ENCODE measurements around the gene BICD2. TPM values are rescaled to one million over a fixed set of nuclear protein-coding genes. Genes with fewer than 3 reads are reported as not detected.

Gene BICD2
- total RNA-seq, 1 experiment from 2014 or later, result 25.6 TPM

GRCh38 chr9:92706218-92706940 is 58.3 kb downstream of the BICD2 start:
- Histone ChIP-seq H3K9ac (ENCODE audit: low read length) (no peak overlapping the region), H3K79me2 (ENCODE audit: low read length) (peaks cover 14% of the 10 kb centered on the region), H2AFZ (ENCODE audit: low read length) (no peak overlapping the region), H3K36me3 (ENCODE audit: insufficient read depth, low read length) (peaks cover 8% of the 10 kb centered on the region; the same call in 1 of the 2 replicates), H3K4me1 (ENCODE audit: low read length) (peaks cover 18% of the 10 kb centered on the region), H3K9me2 (replicated peaks; ENCODE audit: insufficient read depth, low read length) (no peaks in the 10 kb centered on the region), H3K27ac (ENCODE audit: low read length) (no peak overlapping the region), H3K27me3 (ENCODE audit: low read length) (no peaks in the 10 kb centered on the region), H4K20me1 (ENCODE audit: insufficient read depth, low read depth, low read length) (no peaks in the 10 kb centered on the region), H3K4me2 (ENCODE audit: low read depth, low read length, poor library complexity, severe bottlenecking) (no peak overlapping the region), H3K4me3 (ENCODE audit: low read length) (no peak overlapping the region), H3K9me3 (ENCODE audit: low read length) (no peaks in the 10 kb centered on the region)
- DNase-seq, result peak; percentile 88

- Histone ChIP-seq H3K27me3 (ENCODE audit: low read length) (no peaks in the 10 kb centered on the region), H4K20me1 (ENCODE audit: insufficient read depth, low read depth, low read length) (no peaks in the 10 kb centered on the region), H3K4me1 (ENCODE audit: low read length) (peaks cover 5% of the 10 kb centered on the region), H3K4me2 (ENCODE audit: low read depth, low read length, poor library complexity, severe bottlenecking) (no peak overlapping the region), H3K4me3 (ENCODE audit: low read length) (no peak overlapping the region), H3K9ac (ENCODE audit: low read length) (no peak overlapping the region), H3K27ac (ENCODE audit: low read length) (no peak overlapping the region), H3K79me2 (ENCODE audit: low read length) (peaks cover 10% of the 10 kb centered on the region; the same call in 1 of the 2 replicates), H3K9me2 (replicated peaks; ENCODE audit: insufficient read depth, low read length) (no peaks in the 10 kb centered on the region), H2AFZ (ENCODE audit: low read length) (no peak overlapping the region), H3K9me3 (ENCODE audit: low read length) (no peaks in the 10 kb centered on the region), H3K36me3 (ENCODE audit: insufficient read depth, low read length) (peaks cover 6% of the 10 kb centered on the region)
- no peak for DNase-seq
Observed at GRCh38 chr9:92704528-92704927, 60.1 kb downstream of the BICD2 start.

GRCh38 chr9:92696619-92697018 is 68.0 kb downstream of the BICD2 start:
- no peak overlapping the region for H3K4me3 ChIP-seq (ENCODE audit: low read length)
- peaks cover 3% of the 10 kb centered on the region for H3K9me3 ChIP-seq (ENCODE audit: low read length)
- H3K9ac ChIP-seq (ENCODE audit: low read length), result no peak overlapping the region
- peaks cover 2% of the 10 kb centered on the region; the same call in 1 of the 2 replicates for H3K36me3 ChIP-seq (ENCODE audit: insufficient read depth, low read length)
- no peaks in the 10 kb centered on the region for H3K79me2 ChIP-seq (ENCODE audit: low read length)
- H4K20me1 ChIP-seq (ENCODE audit: insufficient read depth, low read depth, low read length), result no peaks in the 10 kb centered on the region
- H2AFZ ChIP-seq (ENCODE audit: low read length), result no peak overlapping the region
- DNase-seq, result no peak
- no peaks in the 10 kb centered on the region for H3K27me3 ChIP-seq (ENCODE audit: low read length)
- no peak overlapping the region for H3K27ac ChIP-seq (ENCODE audit: low read length)
- no peaks in the 10 kb centered on the region for H3K9me2 ChIP-seq (replicated peaks; ENCODE audit: insufficient read depth, low read length)
- H3K4me2 ChIP-seq (ENCODE audit: low read depth, low read length, poor library complexity, severe bottlenecking), result no peak overlapping the region
- H3K4me1 ChIP-seq (ENCODE audit: low read length), result no peaks in the 10 kb centered on the region

DNA sequence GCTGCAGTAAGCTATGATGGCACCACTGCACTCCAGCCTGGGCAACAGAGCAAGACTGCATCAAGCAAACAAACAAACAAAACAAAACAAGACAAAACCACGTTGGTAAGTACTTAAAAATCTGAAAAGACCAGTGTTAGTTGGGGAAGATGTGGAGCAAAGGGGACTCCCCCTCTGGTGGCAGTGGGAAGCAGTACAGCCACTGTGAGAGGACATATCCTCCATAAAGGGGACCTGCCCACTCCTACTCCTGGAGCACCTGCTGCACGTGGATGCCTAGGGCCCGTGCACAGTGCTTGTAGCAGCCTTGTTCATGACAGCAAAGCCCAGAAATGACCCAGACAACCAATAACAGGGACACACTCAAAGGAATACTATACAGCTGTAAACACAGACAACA is 77.7 kb downstream of the BICD2 start:
- Histone ChIP-seq H3K36me3 (ENCODE audit: insufficient read depth, low read length) (no peaks in the 10 kb centered on the region), H3K4me1 (ENCODE audit: low read length) (peaks cover 25% of the 10 kb centered on the region), H4K20me1 (ENCODE audit: insufficient read depth, low read depth, low read length) (no peaks in the 10 kb centered on the region), H3K9me3 (ENCODE audit: low read length) (no peaks in the 10 kb centered on the region), H3K27me3 (ENCODE audit: low read length) (no peaks in the 10 kb centered on the region), H3K79me2 (ENCODE audit: low read length) (peaks cover 14% of the 10 kb centered on the region), H3K9ac (ENCODE audit: low read length) (no peak overlapping the region), H3K27ac (ENCODE audit: low read length) (no peak overlapping the region), H2AFZ (ENCODE audit: low read length) (no peak overlapping the region), H3K4me2 (ENCODE audit: low read depth, low read length, poor library complexity, severe bottlenecking) (no peak overlapping the region), H3K4me3 (ENCODE audit: low read length) (no peak overlapping the region), H3K9me2 (replicated peaks; ENCODE audit: insufficient read depth, low read length) (no peaks in the 10 kb centered on the region)
- peak; percentile 63 for DNase-seq

DNA sequence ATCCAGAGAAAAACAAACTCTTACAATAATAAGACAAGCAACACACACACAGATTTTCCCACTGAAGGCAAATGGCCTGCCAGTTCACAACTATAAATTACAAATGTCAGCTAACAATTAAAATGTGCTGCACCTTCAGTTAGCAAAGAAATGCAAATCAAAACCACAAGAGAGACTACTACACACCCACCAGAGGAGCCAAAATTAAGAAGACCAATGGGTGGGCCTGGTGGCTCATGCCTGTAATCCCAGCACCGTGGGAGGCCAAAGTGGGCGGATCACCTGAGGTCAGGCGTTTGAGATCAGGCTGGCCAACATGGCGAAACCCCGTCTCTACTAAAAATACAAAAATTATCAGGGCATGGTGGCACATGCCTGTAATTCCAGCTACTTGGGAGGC is 79.6 kb downstream of the BICD2 start:
- Histone ChIP-seq H3K4me3 (ENCODE audit: low read length) (peak overlapping the region; percentile 29), H4K20me1 (ENCODE audit: insufficient read depth, low read depth, low read length) (no peaks in the 10 kb centered on the region), H3K27ac (ENCODE audit: low read length) (peak overlapping the region; percentile 83), H3K4me1 (ENCODE audit: low read length) (peaks cover 39% of the 10 kb centered on the region), H3K36me3 (ENCODE audit: insufficient read depth, low read length) (no peaks in the 10 kb centered on the region), H3K9ac (ENCODE audit: low read length) (peak overlapping the region; percentile 46), H3K27me3 (ENCODE audit: low read length) (no peaks in the 10 kb centered on the region), H3K79me2 (ENCODE audit: low read length) (peaks cover 25% of the 10 kb centered on the region), H3K4me2 (ENCODE audit: low read depth, low read length, poor library complexity, severe bottlenecking) (peak overlapping the region; percentile 61), H3K9me3 (ENCODE audit: low read length) (no peaks in the 10 kb centered on the region), H2AFZ (ENCODE audit: low read length) (no peak overlapping the region), H3K9me2 (replicated peaks; ENCODE audit: insufficient read depth, low read length) (no peaks in the 10 kb centered on the region)
- DNase-seq, result peak; percentile 87

DNA sequence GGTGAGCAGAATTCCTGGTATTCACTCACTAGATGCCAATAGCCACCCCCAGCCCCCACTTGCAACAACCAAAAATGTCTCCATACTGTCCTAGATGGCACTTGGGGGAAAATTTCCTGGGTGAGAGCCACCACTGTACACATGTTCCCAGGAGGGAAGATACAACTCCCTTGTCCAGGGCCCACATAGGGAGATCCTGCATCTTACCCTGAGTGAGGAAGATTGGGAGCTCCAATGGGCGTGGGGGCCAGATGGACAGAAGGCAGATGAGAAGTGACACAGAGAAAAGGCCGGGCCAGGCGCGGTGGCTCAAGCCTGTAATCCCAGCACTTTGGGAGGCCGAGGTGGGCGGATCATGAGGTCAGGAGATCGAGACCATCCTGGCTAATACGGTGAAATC is 82.4 kb downstream of the BICD2 start:
- Histone ChIP-seq H4K20me1 (ENCODE audit: insufficient read depth, low read depth, low read length) (no peaks in the 10 kb centered on the region), H3K27ac (ENCODE audit: low read length) (no peak overlapping the region), H3K36me3 (ENCODE audit: insufficient read depth, low read length) (no peaks in the 10 kb centered on the region), H3K4me1 (ENCODE audit: low read length) (peaks cover 39% of the 10 kb centered on the region), H3K9me2 (replicated peaks; ENCODE audit: insufficient read depth, low read length) (no peaks in the 10 kb centered on the region), H3K79me2 (ENCODE audit: low read length) (peaks cover 32% of the 10 kb centered on the region), H2AFZ (ENCODE audit: low read length) (no peak overlapping the region), H3K9me3 (ENCODE audit: low read length) (no peaks in the 10 kb centered on the region), H3K27me3 (ENCODE audit: low read length) (no peaks in the 10 kb centered on the region), H3K4me2 (ENCODE audit: low read depth, low read length, poor library complexity, severe bottlenecking) (no peak overlapping the region), H3K9ac (ENCODE audit: low read length) (no peak overlapping the region), H3K4me3 (ENCODE audit: low read length) (no peak overlapping the region)
- no peak for DNase-seq

- no peak overlapping the region for H3K9ac ChIP-seq (ENCODE audit: low read length)
- DNase-seq, result no peak
- no peaks in the 10 kb centered on the region for H4K20me1 ChIP-seq (ENCODE audit: insufficient read depth, low read depth, low read length)
- no peaks in the 10 kb centered on the region for H3K9me3 ChIP-seq (ENCODE audit: low read length)
- no peaks in the 10 kb centered on the region for H3K36me3 ChIP-seq (ENCODE audit: insufficient read depth, low read length)
- H3K4me3 ChIP-seq (ENCODE audit: low read length), result no peak overlapping the region
- H3K9me2 ChIP-seq (replicated peaks; ENCODE audit: insufficient read depth, low read length), result no peaks in the 10 kb centered on the region
- peaks cover 29% of the 10 kb centered on the region for H3K79me2 ChIP-seq (ENCODE audit: low read length)
- no peaks in the 10 kb centered on the region for H3K27me3 ChIP-seq (ENCODE audit: low read length)
- peak overlapping the region; percentile 11; the same call in 1 of the 2 replicates for H3K27ac ChIP-seq (ENCODE audit: low read length)
- H3K4me2 ChIP-seq (ENCODE audit: low read depth, low read length, poor library complexity, severe bottlenecking), result no peak overlapping the region
- H2AFZ ChIP-seq (ENCODE audit: low read length), result no peak overlapping the region
- peaks cover 31% of the 10 kb centered on the region for H3K4me1 ChIP-seq (ENCODE audit: low read length)
Observed at GRCh38 chr9:92680166-92681119, 84.2 kb downstream of the BICD2 start.
